22Rv1 (cell line): ENCODE data around the gene CETP.

ENCODE experiments used
- CTCF ChIP-seq: fragments of 450-650 bp; IDR thresholded peaks from 2 replicates; pipeline ENCODE4 v1.5.1; 2017; ENCODE audit warnings: mild to moderate bottlenecking
- ZFX ChIP-seq: fragments of 450-650 bp; IDR thresholded peaks from 2 replicates; pipeline ENCODE4 v1.6.1; 2017; ENCODE audit warnings: antibody characterized with exemption, borderline replicate concordance

- TF ChIP-seq CTCF, result no peak
- TF ChIP-seq ZFX, result no peak
Observed at GRCh38 chr16:56931892-56932720, 29.6 kb upstream of the CETP start, which contains the start of gene HERPUD1.
